HG02938 (cell line): ENCODE measurements around the gene KLHL30.

Source experiments
- ATAC-seq: cut with Tn5 transposase; IDR thresholded peaks from one replicate; pipeline ENCODE4 v1.9.1; 2021; ENCODE audit warnings: mild to moderate bottlenecking, moderate library complexity; ENCODE audit not compliant: unreplicated experiment

Gene KLHL30

GRCh38 chr2:238130111-238130695 is 8.3 kb upstream of the KLHL30 start:
- no peak for ATAC-seq

GRCh38 chr2:238130696-238131628 is 7.5 kb upstream of the KLHL30 start:
- no peak for ATAC-seq

GRCh38 chr2:238131761-238132462 is 6.6 kb upstream of the KLHL30 start:
- ATAC-seq, result no peak

- no peak for ATAC-seq
These were observed 5.7 kb upstream of the KLHL30 start for GRCh38 chr2:238132463-238133450.

- no peak for ATAC-seq
These were observed 4.7 kb upstream of the KLHL30 start for GRCh38 chr2:238133499-238134392.

- no peak for ATAC-seq
These were observed 4.1 kb upstream of the KLHL30 start for GRCh38 chr2:238134393-238134785.

GRCh38 chr2:238135601-238136150 is 2.8 kb upstream of the KLHL30 start:
- no peak for ATAC-seq

GRCh38 chr2:238136820-238137537 is 1.5 kb upstream of the KLHL30 start:
- ATAC-seq, result no peak

- no peak for ATAC-seq
These were observed 583 bp upstream of the KLHL30 start for GRCh38 chr2:238137885-238138284.

- no peak for ATAC-seq
These were observed 950 bp downstream of the KLHL30 start for GRCh38 chr2:238139196-238140039.

- ATAC-seq, result no peak
These were observed 1.6 kb downstream of the KLHL30 start for GRCh38 chr2:238140040-238140439.

GRCh38 chr2:238140721-238141540 is 2.5 kb downstream of the KLHL30 start:
- ATAC-seq, result no peak

- ATAC-seq, result no peak
These were observed 3.3 kb downstream of the KLHL30 start for GRCh38 chr2:238141541-238142318.

- ATAC-seq, result no peak
These were observed 4.1 kb downstream of the KLHL30 start for GRCh38 chr2:238142382-238143205.
